DOHH2 (cell line): ENCODE results near the gene ESCO1.

Source experiments
- H3F3A ChIP-seq: fragments of 200-600 bp; sonication (generic), shearing (Covaris generic); 2 replicates; pipeline ENCODE4 v1.6.0; 2016; ENCODE audit warnings: antibody characterized with exemption, mild to moderate bottlenecking; ENCODE audit not compliant: control insufficient read depth, insufficient read depth
- H3K27ac ChIP-seq: fragments of 200-600 bp; sonication (generic); 2 replicates; pipeline ENCODE4 v1.5.1; 2014; ENCODE audit warnings: low read depth, mild to moderate bottlenecking, low read length, moderate library complexity
- H3K27me3 ChIP-seq: fragments of 200-600 bp; sonication (generic); 2 replicates; pipeline ENCODE4 v1.6.1; 2014; ENCODE audit warnings: mild to moderate bottlenecking, low read length, mixed read lengths; ENCODE audit not compliant: control insufficient read depth
- H3K36me3 ChIP-seq: fragments of 200-600 bp; sonication (generic); 2 replicates; pipeline ENCODE4 v1.6.1; 2014; ENCODE audit warnings: mild to moderate bottlenecking, low read length, moderate library complexity, mixed read lengths; ENCODE audit not compliant: control insufficient read depth
- H3K4me1 ChIP-seq: fragments of 200-600 bp; sonication (generic); 2 replicates; pipeline ENCODE4 v1.6.1; 2014; ENCODE audit warnings: mild to moderate bottlenecking, low read length, mixed read lengths; ENCODE audit not compliant: control insufficient read depth
- H3K4me2 ChIP-seq: fragments of 200-600 bp; sonication (generic); 2 replicates; pipeline ENCODE4 v1.6.0; 2014; ENCODE audit warnings: mild to moderate bottlenecking, low read length, moderate library complexity
- H3K4me3 ChIP-seq: fragments of 200-600 bp; sonication (generic); 2 replicates; pipeline ENCODE4 v1.5.1; 2014; ENCODE audit warnings: mild to moderate bottlenecking, low read length, mixed read lengths
- H3K79me2 ChIP-seq: fragments of 200-600 bp; sonication (generic); 2 replicates; pipeline ENCODE4 v1.6.1; 2014; ENCODE audit warnings: mild to moderate bottlenecking, low read length, mixed read lengths; ENCODE audit not compliant: control insufficient read depth
- H3K9me2 ChIP-seq: fragments of 200-600 bp; sonication (generic); replicated peaks from 2 replicates; pipeline ENCODE4 v1.6.1; 2014; ENCODE audit warnings: mild to moderate bottlenecking, low read length, mixed read lengths; ENCODE audit not compliant: control insufficient read depth
- H3K9me3 ChIP-seq: fragments of 200-600 bp; sonication (generic); 2 replicates; pipeline ENCODE4 v1.6.1; 2014; ENCODE audit warnings: antibody characterized with exemption, low read length, mixed read lengths; ENCODE audit not compliant: control insufficient read depth, insufficient read depth
- H4K20me1 ChIP-seq: fragments of 200-600 bp; sonication (generic); 2 replicates; pipeline ENCODE4 v1.6.0; 2014; ENCODE audit warnings: low read depth, mild to moderate bottlenecking, antibody characterized with exemption, low read length, moderate library complexity; ENCODE audit not compliant: control insufficient read depth, insufficient read depth
- EZH2phosphoT487 ChIP-seq: fragments of 200-600 bp; sonication (generic); IDR thresholded peaks from 2 replicates; pipeline ENCODE4 v1.6.1; 2017; ENCODE audit warnings: borderline replicate concordance, mild to moderate bottlenecking, antibody characterized with exemption, low read length, moderate library complexity, mixed read lengths
- TF ChIP-seq, protein P1 (sequence below): fragments of 200-600 bp; sonication (generic); IDR thresholded peaks from one replicate; pipeline ENCODE4 v1.5.1; 2014; ENCODE audit warnings: antibody characterized with exemption, mild to moderate bottlenecking, low read depth, low read length; ENCODE audit not compliant: poor library complexity, severe bottlenecking

ESCO1 gene

DNA sequence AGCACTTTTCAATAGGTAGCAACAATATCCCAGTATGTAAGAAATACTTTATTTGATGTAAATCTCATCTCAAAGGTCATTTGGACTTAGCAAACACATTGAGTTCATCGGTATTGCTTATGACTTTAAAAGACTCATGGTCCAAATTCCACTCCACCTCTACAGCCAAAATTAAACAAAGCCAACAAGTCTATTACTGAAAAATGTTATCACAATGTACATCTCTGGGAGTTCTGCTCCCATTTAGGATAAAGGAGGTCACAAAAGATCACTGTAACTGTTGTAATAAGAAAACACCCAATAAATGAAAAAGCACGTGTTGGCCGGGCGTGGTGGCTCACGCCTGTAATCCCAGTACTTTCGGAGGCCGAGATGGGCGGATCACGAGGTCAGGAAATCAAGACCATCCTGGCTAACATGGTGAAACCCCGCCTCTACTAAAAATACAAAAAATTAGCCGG is 50.0 kb downstream of the ESCO1 start:
- peaks cover 49% of the 10 kb centered on the region for H3K36me3 ChIP-seq
- no peaks in the 10 kb centered on the region for H3K4me1 ChIP-seq
- H3K9me3 ChIP-seq: no peaks in the 10 kb centered on the region
- no peak overlapping the region for H3K27ac ChIP-seq
- no peak overlapping the region for H3K4me2 ChIP-seq
- no peaks in the 10 kb centered on the region for H3K27me3 ChIP-seq
- H3K4me3 ChIP-seq: no peak overlapping the region
- 0 out of 2 replicates have a peak, but pooled peaks cover 2% of the 10 kb centered on the region for H3K79me2 ChIP-seq
- H4K20me1 ChIP-seq: no peaks in the 10 kb centered on the region
- no peaks in the 10 kb centered on the region for H3F3A ChIP-seq
- TF ChIP-seq EZH2phosphoT487: no peak
- TF ChIP-seq, protein P1, sequence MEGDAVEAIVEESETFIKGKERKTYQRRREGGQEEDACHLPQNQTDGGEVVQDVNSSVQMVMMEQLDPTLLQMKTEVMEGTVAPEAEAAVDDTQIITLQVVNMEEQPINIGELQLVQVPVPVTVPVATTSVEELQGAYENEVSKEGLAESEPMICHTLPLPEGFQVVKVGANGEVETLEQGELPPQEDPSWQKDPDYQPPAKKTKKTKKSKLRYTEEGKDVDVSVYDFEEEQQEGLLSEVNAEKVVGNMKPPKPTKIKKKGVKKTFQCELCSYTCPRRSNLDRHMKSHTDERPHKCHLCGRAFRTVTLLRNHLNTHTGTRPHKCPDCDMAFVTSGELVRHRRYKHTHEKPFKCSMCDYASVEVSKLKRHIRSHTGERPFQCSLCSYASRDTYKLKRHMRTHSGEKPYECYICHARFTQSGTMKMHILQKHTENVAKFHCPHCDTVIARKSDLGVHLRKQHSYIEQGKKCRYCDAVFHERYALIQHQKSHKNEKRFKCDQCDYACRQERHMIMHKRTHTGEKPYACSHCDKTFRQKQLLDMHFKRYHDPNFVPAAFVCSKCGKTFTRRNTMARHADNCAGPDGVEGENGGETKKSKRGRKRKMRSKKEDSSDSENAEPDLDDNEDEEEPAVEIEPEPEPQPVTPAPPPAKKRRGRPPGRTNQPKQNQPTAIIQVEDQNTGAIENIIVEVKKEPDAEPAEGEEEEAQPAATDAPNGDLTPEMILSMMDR: no peak
- H3K9me2 ChIP-seq: no peaks in the 10 kb centered on the region

DNA sequence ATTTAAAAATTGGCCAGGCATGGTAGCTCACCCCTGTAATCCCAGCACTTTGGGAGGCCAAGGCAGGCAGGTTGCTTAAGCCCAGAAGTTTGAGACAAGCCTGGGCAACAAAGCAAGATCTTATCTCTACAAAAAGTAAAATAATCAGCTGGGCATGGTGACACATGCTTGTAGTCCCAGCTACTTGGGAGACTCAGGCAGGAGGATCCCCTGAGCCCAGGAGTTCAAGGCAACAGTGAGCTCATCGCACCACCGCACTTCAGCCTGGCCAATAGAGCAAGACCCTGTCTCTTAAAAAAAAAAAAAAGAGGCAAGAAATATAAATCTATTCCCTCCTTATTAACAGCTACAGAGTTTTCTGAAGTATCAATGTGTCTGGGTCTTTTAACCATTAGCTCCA is 51.9 kb downstream of the ESCO1 start:
- no peaks in the 10 kb centered on the region for H3K27me3 ChIP-seq
- TF ChIP-seq EZH2phosphoT487: no peak
- TF ChIP-seq, protein P1: no peak
- H4K20me1 ChIP-seq: no peaks in the 10 kb centered on the region
- no peaks in the 10 kb centered on the region for H3F3A ChIP-seq
- no peaks in the 10 kb centered on the region for H3K9me3 ChIP-seq
- H3K4me2 ChIP-seq: no peak overlapping the region
- H3K36me3 ChIP-seq: peaks cover 45% of the 10 kb centered on the region
- H3K79me2 ChIP-seq: 0 out of 2 replicates have a peak, but pooled peaks cover 2% of the 10 kb centered on the region
- H3K27ac ChIP-seq: no peak overlapping the region
- no peak overlapping the region for H3K4me3 ChIP-seq
- H3K4me1 ChIP-seq: no peaks in the 10 kb centered on the region
- H3K9me2 ChIP-seq: no peaks in the 10 kb centered on the region

DNA sequence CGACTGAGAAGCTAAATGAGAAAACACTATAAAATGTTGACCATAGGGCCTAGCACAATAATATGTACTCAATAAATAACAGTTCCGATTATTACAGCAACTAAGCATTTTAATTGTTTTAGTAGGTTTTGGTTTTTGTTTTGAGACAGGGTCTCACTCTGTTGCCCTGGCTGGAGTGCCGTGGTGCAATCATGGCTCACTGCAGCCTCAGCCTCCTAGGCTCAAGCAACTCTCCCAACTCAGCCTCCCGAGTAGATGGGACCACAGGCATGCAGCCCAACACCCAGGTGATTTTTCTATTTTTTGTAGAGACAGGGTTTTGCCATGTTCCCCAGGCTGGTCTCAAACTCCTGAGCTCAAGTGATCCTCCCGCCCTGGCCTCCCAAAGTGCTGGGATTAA is 54.1 kb downstream of the ESCO1 start:
- Histone ChIP-seq H3K9me2 (no peaks in the 10 kb centered on the region), H3K27me3 (no peaks in the 10 kb centered on the region), H3K36me3 (peaks cover 38% of the 10 kb centered on the region), H3K27ac (no peak overlapping the region), H3K4me2 (no peak overlapping the region), H3K9me3 (no peaks in the 10 kb centered on the region), H4K20me1 (no peaks in the 10 kb centered on the region), H3F3A (no peaks in the 10 kb centered on the region), H3K4me1 (no peaks in the 10 kb centered on the region), H3K4me3 (no peak overlapping the region), H3K79me2 (0 out of 2 replicates have a peak, but pooled peaks cover under 1% of the 10 kb centered on the region)
- TF ChIP-seq, protein P1: no peak
- no peak for TF ChIP-seq EZH2phosphoT487
